RWPE2 (cell line): Measurements from ENCODE around the gene RALGAPA1.
"Not testable (repeated sequence)": the region's sequence is repeated elsewhere in the genome, so short reads cannot be mapped to it uniquely, and the experiment has no call there.

ENCODE experiments used
- ATAC-seq: fragments of 200-7000 bp; cut with Tn5 transposase; 3 replicates; pipeline ENCODE4 v1.9.1; 2021; ENCODE audit warnings: low read depth
- DNase-seq: peaks from one replicate; pipeline ENCODE4 v3.0.0-alpha.2; 2020; ENCODE audit warnings: low spot score
- H3K27ac ChIP-seq: fragments of 450-650 bp; 2 replicates; pipeline ENCODE4 v1.5.1; 2017; ENCODE audit warnings: mild to moderate bottlenecking; ENCODE audit not compliant: poor library complexity, severe bottlenecking
- H3K27me3 ChIP-seq: fragments of 250-450 bp; sonication (Bioruptor Pico); 2 replicates; pipeline ENCODE4 v1.5.1; 2021; ENCODE audit warnings: mild to moderate bottlenecking, moderate library complexity; ENCODE audit not compliant: insufficient read depth, poor library complexity, severe bottlenecking
- H3K36me3 ChIP-seq: fragments of 250-450 bp; sonication (Bioruptor Pico); 2 replicates; pipeline ENCODE4 v1.5.1; 2020; ENCODE audit warnings: low read depth, mild to moderate bottlenecking, moderate library complexity
- H3K4me1 ChIP-seq: fragments of 250-450 bp; sonication (Bioruptor Pico); 2 replicates; pipeline ENCODE4 v1.5.1; 2021; ENCODE audit warnings: mild to moderate bottlenecking, moderate library complexity; ENCODE audit not compliant: insufficient read depth, poor library complexity, severe bottlenecking
- H3K4me3 ChIP-seq: fragments of 250-450 bp; sonication (Bioruptor Pico); 2 replicates; pipeline ENCODE4 v1.5.1; 2021; ENCODE audit warnings: mild to moderate bottlenecking, moderate library complexity; ENCODE audit not compliant: severe bottlenecking
- H3K9me3 ChIP-seq: fragments of 250-450 bp; sonication (Bioruptor Pico); 2 replicates; pipeline ENCODE4 v1.5.1; 2021; ENCODE audit warnings: mild to moderate bottlenecking, moderate library complexity; ENCODE audit not compliant: severe bottlenecking
- TF ChIP-seq, protein P1 (sequence below): fragments of 450-650 bp; IDR thresholded peaks from one replicate; pipeline ENCODE4 v1.5.1; 2017; ENCODE audit warnings: mild to moderate bottlenecking, moderate library complexity; ENCODE audit not compliant: poor library complexity, severe bottlenecking

Gene RALGAPA1

GRCh38 chr14:35600253-35600652 is 208.8 kb downstream of the RALGAPA1 start:
- DNase-seq (no peak), ATAC-seq (no peak)
- no peak overlapping the region for H3K4me3 ChIP-seq
- no peak overlapping the region for H3K27ac ChIP-seq
- no peaks in the 10 kb centered on the region for H3K27me3 ChIP-seq
- H3K9me3 ChIP-seq: no peaks in the 10 kb centered on the region
- H3K4me1 ChIP-seq: no peaks in the 10 kb centered on the region
- H3K36me3 ChIP-seq: peaks cover 36% of the 10 kb centered on the region
- TF ChIP-seq, protein P1, sequence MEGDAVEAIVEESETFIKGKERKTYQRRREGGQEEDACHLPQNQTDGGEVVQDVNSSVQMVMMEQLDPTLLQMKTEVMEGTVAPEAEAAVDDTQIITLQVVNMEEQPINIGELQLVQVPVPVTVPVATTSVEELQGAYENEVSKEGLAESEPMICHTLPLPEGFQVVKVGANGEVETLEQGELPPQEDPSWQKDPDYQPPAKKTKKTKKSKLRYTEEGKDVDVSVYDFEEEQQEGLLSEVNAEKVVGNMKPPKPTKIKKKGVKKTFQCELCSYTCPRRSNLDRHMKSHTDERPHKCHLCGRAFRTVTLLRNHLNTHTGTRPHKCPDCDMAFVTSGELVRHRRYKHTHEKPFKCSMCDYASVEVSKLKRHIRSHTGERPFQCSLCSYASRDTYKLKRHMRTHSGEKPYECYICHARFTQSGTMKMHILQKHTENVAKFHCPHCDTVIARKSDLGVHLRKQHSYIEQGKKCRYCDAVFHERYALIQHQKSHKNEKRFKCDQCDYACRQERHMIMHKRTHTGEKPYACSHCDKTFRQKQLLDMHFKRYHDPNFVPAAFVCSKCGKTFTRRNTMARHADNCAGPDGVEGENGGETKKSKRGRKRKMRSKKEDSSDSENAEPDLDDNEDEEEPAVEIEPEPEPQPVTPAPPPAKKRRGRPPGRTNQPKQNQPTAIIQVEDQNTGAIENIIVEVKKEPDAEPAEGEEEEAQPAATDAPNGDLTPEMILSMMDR: no peak

DNA sequence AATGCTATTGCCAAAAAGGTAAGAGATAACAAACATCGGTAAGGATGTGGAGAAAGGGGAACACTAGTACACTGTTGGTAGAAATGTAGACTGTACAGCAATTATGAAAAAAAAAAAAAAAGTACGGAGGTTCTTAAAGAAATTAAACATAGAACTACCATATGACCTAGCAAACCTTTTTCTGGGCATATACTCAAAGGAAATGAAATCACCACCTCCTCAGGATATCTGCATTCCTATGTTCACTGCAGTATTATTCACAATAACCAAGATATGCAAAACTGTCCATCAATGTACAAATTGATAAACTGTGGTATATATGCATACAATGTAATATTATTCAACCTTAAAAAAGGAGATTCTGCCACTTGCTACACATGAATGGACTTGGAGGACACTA is 214.5 kb downstream of the RALGAPA1 start:
- TF ChIP-seq, protein P1: no peak
- Histone ChIP-seq H3K27me3 (no peaks in the 10 kb centered on the region), H3K36me3 (peaks cover 21% of the 10 kb centered on the region), H3K9me3 (no peaks in the 10 kb centered on the region), H3K4me3 (no peak overlapping the region), H3K4me1 (no peaks in the 10 kb centered on the region), H3K27ac (no peak overlapping the region)
- ATAC-seq (no peak), DNase-seq (no peak)

DNA sequence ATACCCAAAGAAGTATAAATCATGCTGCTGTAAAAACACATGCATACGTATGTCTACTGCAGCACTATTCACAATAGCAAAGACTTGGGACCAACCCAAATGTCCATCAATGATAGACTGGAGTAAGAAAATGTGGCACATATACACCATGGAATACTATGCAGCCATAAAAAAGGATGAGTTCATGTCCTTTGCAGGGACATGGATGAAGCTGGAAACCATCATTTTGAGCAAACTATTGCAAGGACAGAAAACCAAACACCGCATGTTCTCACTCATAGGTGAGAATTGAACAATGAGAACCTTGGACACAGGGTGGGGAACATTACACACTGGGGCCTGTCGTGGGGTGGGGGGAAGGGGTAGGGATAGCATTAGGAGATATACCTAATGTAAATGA is 221.7 kb downstream of the RALGAPA1 start:
- H3K27ac ChIP-seq, H3K27me3 ChIP-seq, H3K9me3 ChIP-seq, DNase-seq, H3K4me3 ChIP-seq, H3K4me1 ChIP-seq, H3K36me3 ChIP-seq, ATAC-seq: not testable (repeated sequence)

DNA sequence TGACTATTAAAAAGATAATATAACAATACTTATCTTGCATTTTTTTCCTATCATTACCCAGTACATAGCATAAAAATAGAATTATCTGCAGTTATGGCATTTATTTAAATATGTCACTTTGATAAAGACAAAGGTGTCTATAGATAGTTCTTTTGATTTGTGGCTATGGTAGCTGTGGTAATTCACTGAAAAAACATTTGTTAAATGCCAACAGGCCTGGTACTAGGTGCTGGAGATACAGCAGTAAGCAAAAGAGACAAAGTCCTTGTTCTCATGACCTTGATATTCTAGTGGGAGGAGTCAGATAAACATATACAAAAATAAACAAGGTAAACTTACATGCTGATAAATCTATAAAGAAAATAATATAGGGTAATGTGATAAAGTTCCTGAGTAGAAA is 230.5 kb downstream of the RALGAPA1 start:
- DNase-seq (no peak), ATAC-seq (no peak)
- Histone ChIP-seq H3K27ac (no peak overlapping the region), H3K4me1 (no peaks in the 10 kb centered on the region), H3K27me3 (no peaks in the 10 kb centered on the region), H3K36me3 (no peaks in the 10 kb centered on the region; the same call in 1 of the 2 replicates), H3K4me3 (no peak overlapping the region), H3K9me3 (no peaks in the 10 kb centered on the region)
- TF ChIP-seq, protein P1: no peak

- TF ChIP-seq, protein P1: no peak
- Histone ChIP-seq H3K36me3 (no peaks in the 10 kb centered on the region; the same call in 1 of the 2 replicates), H3K9me3 (no peaks in the 10 kb centered on the region), H3K4me3 (no peak overlapping the region), H3K27ac (no peak overlapping the region), H3K4me1 (no peaks in the 10 kb centered on the region), H3K27me3 (no peaks in the 10 kb centered on the region)
- DNase-seq (no peak), ATAC-seq (no peak)
Observed at GRCh38 chr14:35578135-35578534, 231.0 kb downstream of the RALGAPA1 start.
